Suprapubic skin (tissue), 4 donors: Measurements from ENCODE around the gene PHKG2.

Experiments
- CTCF ChIP-seq, 2 donors: fragments of 200-600 bp in 1 of 2; fragments of 450-650 bp in 1 of 2; sonication (generic) in 1 of 2; IDR thresholded peaks; one replicate each; pipeline ENCODE4 v1.5.1; 2016 to 2019; ENCODE audit warnings: antibody characterized with exemption in 2 of 2, mild to moderate bottlenecking in 1 of 2, moderate library complexity in 1 of 2
- POLR2A ChIP-seq, 2 donors: fragments of 450-650 bp; IDR thresholded peaks; one replicate each; pipeline ENCODE4 v1.6.1; 2017; ENCODE audit warnings: antibody characterized with exemption in 2 of 2, mild to moderate bottlenecking in 2 of 2, moderate library complexity in 2 of 2
- POLR2AphosphoS5 ChIP-seq, 3 donors: sonication (generic); formaldehyde crosslinking; IDR thresholded peaks; one replicate each; pipeline ENCODE4 v1.6.1; 2017; ENCODE audit warnings: antibody characterized with exemption in 3 of 3

- TF ChIP-seq CTCF (IDR thresholded peaks at IDR 0.05) (no peak), POLR2A (IDR thresholded peaks at IDR 0.05) (no peak), POLR2AphosphoS5 (IDR thresholded peaks at IDR 0.05) (no peak)
Observed at GRCh38 chr16:30787613-30788378, 39.6 kb downstream of the PHKG2 start.
